WI38 (cell line): ENCODE results near the gene GRM6.

ENCODE experiments used
- H3K4me3 ChIP-seq: 2 replicates; pipeline ENCODE4 v1.5.1; 2011; ENCODE audit warnings: low read depth, mild to moderate bottlenecking, control low read depth, low read length
- TF ChIP-seq, protein P1 (sequence below): IDR thresholded peaks from 2 replicates; pipeline ENCODE4 v1.5.1; 2012; ENCODE audit warnings: low read depth, mild to moderate bottlenecking, control low read depth, low read length

GRM6 gene

DNA sequence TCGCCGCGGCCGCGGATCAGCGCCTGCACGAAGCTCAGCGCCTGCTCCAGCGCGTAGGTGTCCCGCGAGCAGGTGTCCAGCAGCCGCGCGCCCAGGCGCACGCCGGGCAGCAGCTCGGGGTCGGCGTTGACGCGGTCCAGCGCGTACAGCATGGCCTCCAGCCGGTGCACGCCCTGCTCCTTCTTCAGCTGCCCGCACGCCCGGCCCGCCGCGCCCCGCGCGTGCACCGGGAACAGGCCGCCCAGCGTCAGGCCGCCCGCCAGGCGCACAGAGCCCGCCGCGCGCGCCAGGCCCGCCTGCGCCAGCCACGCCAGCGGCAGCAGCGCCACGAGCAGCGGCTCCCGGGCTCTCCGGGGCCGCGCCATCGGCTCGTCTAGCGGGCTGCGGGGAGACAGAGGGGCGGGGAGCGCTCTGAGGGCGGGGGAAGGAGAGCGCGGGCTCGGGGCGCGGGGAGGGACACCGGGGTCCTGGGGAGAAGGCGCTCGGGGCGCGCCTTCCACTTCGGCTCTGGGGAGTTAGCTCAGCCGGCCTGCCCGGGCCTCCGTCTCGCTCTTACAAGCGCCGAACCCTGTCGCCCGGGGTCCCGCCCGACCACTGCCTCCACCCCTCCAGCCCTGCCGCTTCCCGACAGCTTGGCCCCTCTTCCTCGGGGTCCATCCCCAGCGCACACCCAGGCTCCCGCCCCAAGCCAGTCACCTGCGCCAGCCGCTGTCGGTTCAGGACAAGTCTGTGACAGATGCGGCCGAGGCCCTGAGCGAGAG is at the start of gene GRM6:
Gene GRM6, minus strand, starts transcription at position 741 of the 761 bp plus-strand sequence. Its CDS starts 376 bp downstream, at position 365.
- TF ChIP-seq, protein P1, sequence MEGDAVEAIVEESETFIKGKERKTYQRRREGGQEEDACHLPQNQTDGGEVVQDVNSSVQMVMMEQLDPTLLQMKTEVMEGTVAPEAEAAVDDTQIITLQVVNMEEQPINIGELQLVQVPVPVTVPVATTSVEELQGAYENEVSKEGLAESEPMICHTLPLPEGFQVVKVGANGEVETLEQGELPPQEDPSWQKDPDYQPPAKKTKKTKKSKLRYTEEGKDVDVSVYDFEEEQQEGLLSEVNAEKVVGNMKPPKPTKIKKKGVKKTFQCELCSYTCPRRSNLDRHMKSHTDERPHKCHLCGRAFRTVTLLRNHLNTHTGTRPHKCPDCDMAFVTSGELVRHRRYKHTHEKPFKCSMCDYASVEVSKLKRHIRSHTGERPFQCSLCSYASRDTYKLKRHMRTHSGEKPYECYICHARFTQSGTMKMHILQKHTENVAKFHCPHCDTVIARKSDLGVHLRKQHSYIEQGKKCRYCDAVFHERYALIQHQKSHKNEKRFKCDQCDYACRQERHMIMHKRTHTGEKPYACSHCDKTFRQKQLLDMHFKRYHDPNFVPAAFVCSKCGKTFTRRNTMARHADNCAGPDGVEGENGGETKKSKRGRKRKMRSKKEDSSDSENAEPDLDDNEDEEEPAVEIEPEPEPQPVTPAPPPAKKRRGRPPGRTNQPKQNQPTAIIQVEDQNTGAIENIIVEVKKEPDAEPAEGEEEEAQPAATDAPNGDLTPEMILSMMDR = no peak

DNA sequence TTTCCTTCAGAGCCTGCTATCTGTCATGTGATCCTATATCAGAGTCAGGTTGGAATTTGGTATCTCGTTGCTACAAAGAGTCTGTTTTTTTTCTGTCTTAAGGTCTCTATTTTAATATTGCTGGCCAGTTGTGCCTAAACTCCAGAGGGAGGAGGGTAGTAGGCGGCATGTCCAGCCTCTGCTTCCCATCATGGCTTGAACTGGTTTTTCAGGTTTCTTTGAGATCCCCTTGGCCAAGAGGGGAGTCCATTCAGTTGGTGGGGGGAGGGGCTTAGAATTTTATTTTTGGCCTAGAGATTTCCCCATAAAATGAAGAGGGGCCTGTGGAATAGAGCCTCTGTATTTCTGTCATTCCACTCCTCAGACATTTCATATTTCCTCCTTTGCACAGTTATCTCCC is 49.6 kb upstream of the GRM6 start:
- TF ChIP-seq, protein P1 = no peak
- H3K4me3 ChIP-seq = no peak overlapping the region

More for the DNA sequence above, at the start of gene GRM6:
- no peak within 1 kb of the TSS for H3K4me3 ChIP-seq

DNA sequence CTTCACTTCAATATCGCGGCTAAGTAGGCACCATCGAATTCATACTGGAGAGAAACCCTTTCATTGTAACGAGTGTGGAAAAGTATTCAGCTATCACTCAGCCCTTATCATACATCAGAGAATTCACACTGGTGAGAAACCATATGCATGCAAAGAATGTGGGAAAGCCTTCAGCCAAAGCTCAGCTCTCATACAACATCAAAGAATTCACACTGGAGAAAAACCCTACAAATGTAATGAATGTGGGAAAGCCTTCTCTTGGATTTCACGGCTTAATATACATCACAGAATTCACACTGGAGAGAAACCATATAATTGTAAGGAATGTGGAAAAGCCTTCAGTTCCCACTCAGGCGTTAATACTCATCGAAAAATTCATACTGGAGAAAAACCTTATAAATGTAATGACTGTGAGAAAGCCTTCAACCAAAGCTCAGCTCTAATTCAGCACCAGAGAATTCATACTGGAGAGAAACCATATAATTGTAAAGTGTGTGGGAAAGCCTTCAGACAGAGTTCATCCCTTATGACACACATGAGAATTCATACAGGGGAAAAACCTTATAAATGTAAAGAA is 38.0 kb upstream of the GRM6 start:
- H3K4me3 ChIP-seq = no peak overlapping the region
- TF ChIP-seq, protein P1 = no peak

DNA sequence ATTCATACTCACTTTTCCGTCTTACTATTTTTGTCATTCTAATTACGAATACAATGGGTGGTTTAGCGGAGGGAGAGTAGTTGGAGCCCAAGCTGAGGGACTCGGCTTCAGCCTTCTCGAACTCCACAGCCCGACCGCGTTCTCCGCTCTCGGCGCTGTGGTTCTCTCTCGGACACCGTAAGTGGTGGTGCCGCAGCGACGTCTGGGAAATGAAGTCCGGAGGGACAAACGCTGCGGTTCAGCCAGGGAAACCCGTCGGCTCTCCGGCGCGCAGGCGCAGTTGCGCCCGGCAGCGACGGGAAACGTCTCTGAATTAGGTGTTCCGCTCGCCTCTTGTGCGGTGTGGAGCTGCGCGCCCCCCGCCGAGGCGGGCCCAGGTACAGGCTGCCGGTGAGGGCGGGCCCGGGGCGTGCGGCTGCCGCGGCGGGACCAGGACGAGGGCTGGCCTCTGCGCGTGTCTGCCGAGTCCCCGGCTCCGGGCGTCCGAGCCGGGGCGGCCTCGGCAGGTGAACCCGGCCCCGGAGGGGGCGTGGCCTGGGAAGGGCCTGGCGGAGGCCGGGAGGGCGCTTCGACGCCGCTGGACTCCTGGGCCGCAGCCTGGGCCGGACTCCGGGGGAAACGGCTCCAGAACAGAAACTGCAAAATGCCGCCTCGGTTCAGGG is 28.5 kb upstream of the GRM6 start, which contains the start of gene ZNF879:
Gene ZNF879, plus strand, starts transcription at position 277 of the 662 bp plus-strand sequence. CDS start 1,201 bp downstream, outside the sequence.
- TF ChIP-seq, protein P1 = no peak
- H3K4me3 ChIP-seq = peak within 1 kb of the TSS; percentile 70

DNA sequence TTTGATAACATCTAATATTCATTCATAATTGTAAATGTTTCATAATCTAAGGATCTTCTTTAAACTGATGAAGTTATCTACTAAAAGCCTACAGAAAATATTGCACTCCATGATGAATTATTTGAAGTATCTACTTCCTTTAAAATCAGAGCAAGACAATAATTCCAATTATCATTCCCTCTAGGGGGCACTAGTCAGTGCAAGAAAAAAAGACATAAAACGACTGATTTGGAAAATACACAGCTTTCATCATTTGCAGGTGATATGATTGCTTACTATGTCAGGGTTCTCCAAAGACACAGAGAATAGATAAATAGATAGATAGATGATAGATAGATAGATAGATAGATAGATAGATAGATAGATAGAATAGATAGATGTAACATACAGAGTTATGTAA is 13.5 kb upstream of the GRM6 start:
- TF ChIP-seq, protein P1 = no peak
- H3K4me3 ChIP-seq = no peak overlapping the region

DNA sequence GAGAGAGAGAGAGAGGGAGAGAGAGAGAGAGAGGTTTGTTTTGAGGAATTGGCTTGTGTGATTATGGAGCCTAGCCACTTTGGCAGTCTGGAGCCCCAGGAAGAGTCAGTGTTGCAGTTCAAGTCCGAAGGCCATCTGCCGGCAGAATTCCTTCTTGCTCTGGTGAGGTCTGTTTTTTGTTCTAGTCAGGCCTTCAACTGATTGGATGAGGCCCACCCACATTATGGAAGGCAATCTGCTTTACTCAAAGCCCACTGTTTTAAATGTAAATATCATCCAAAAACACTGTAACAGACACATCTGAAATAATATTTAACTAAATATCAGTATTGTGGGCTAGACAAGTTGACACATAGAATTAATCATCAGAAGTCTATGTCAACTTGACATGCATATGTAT is 11.4 kb upstream of the GRM6 start:
- no peak overlapping the region for H3K4me3 ChIP-seq
- TF ChIP-seq, protein P1 = no peak

DNA sequence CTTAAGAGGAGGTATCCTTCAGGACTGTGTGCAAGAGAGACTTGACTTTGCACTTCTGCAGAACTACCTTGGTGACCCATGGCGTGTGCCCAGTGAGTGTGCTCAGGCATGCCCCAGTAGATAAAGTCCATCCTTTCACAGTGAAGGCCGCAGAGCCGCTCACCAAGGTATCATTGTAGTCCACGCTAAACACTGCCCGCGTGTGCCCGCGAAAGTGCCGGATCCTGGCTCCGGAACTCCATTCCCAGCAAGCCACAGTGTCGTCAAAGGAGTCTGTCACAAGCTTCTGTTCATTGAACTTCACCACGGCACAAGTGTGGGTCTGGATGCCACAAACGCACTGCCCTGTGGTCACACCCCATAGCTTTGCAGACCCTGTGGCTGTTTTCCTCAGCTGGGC is 3.3 kb upstream of the GRM6 start:
- TF ChIP-seq, protein P1 = no peak
- no peak overlapping the region for H3K4me3 ChIP-seq
